HCT116 (cell line): Measurements from ENCODE around the gene PTPDC1. TPM values are rescaled to one million over a fixed set of nuclear protein-coding genes. Genes with fewer than 3 reads are reported as not detected.

Experiments used
- ATAC-seq: fragments of 200-7000 bp; cut with Tn5 transposase; 2 replicates; pipeline ENCODE4 v1.9.1; 2020; ENCODE audit warnings: mild to moderate bottlenecking, moderate library complexity
- BruUV-seq: library from RNA; stranded (reverse); fragments of 400-500 nt; replicated peaks from 2 replicates; lab custom pipeline; 2021; lab: Mats Ljungman, UMichigan
- CTCF ChIA-PET: fragments of 300-600 bp; sonication (Branson Sonifier 250); formaldehyde crosslinking; loops from one replicate; lab custom pipeline; 2021; ENCODE audit warnings: antibody characterized with exemption; lab: Charles Lee
- POLR2A ChIA-PET: fragments of 300-600, 350-600 bp; sonication (Branson Sonifier 250); formaldehyde crosslinking; loops from one replicate; lab custom pipeline; 2021; ENCODE audit warnings: antibody characterized with exemption; lab: Charles Lee
- RAD21 ChIA-PET, 2 experiments: fragments of 300-600 bp; sonication (Branson Sonifier 250); formaldehyde crosslinking; loops; one replicate each; lab custom pipeline; 2023; ENCODE audit warnings: low total read pairs in 2 of 2; ENCODE audit not compliant: uncharacterized antibody in 2 of 2, unreplicated experiment in 2 of 2, low non-redundant PET in 1 of 2; lab: Charles Lee
- DNase-seq: peaks from one replicate; pipeline ENCODE4 v3.0.0-alpha.2; 2010; ENCODE audit warnings: low read depth, low spot score
- H2AFZ ChIP-seq: fragments of 200-600 bp; shearing (Covaris generic), sonication (generic); 2 replicates; pipeline ENCODE4 v1.6.1; 2017; ENCODE audit warnings: low read depth, mixed run types, mixed read lengths, antibody characterized with exemption, low read length; ENCODE audit not compliant: poor library complexity, severe bottlenecking
- H3K27ac ChIP-seq: 2 replicates; pipeline ENCODE4 v1.5.1; 2012; ENCODE audit warnings: low read depth, low read length
- H3K27me3 ChIP-seq: fragments of 200-600 bp; sonication (generic); 2 replicates; pipeline ENCODE4 v1.6.1; 2016; ENCODE audit warnings: mixed run types, low read length, mixed read lengths; ENCODE audit not compliant: insufficient read depth
- H3K36me3 ChIP-seq, 2 experiments: fragments of 200-500 bp in 1 of 2; fragments of 200-600 bp in 1 of 2; sonication (Bioruptor generic) in 1 of 2; sonication (generic) in 1 of 2; 2 replicates each; pipeline versions ENCODE4 v1.5.1 to v1.6.1; 2014 to 2016; ENCODE audit warnings: low read length in 2 of 2, inconsistent platforms in 1 of 2, mixed read lengths in 1 of 2, mixed run types in 1 of 2; ENCODE audit not compliant: insufficient read depth in 2 of 2, control insufficient read depth in 1 of 2
- H3K4me1 ChIP-seq, 2 experiments: fragments of 200-600 bp in 1 of 2; sonication (generic) in 1 of 2; 2 replicates each; pipeline versions ENCODE4 v1.5.1 to v1.6.1; 2012 to 2017; ENCODE audit warnings: low read length in 2 of 2, inconsistent platforms in 1 of 2, mild to moderate bottlenecking in 1 of 2, mixed read lengths in 1 of 2, mixed run types in 1 of 2, moderate library complexity in 1 of 2; ENCODE audit not compliant: insufficient read depth in 2 of 2, control insufficient read depth in 1 of 2
- H3K4me2 ChIP-seq: fragments of 200-600 bp; sonication (generic); 2 replicates; pipeline ENCODE4 v1.6.1; 2017; ENCODE audit warnings: mixed run types, low read length, mixed read lengths
- H3K4me3 ChIP-seq, 2 experiments: fragments of 200-600 bp in 1 of 2; sonication (generic) in 1 of 2; replicated peaks in 1 of 2; 2 replicates each; pipeline ENCODE4 v1.5.1; 2011 to 2016; ENCODE audit warnings: low read length in 2 of 2, control low read depth in 1 of 2, low read depth in 1 of 2, mild to moderate bottlenecking in 1 of 2, mixed read lengths in 1 of 2, mixed run types in 1 of 2
- H3K79me2 ChIP-seq: fragments of 200-600 bp; sonication (generic); 2 replicates; pipeline ENCODE4 v1.6.1; 2017; ENCODE audit warnings: mild to moderate bottlenecking, mixed run types, low read length, moderate library complexity, mixed read lengths; ENCODE audit not compliant: insufficient read depth
- H3K9ac ChIP-seq: fragments of 200-600 bp; sonication (generic); 2 replicates; pipeline ENCODE4 v1.6.1; 2016; ENCODE audit warnings: low read length, mixed read lengths
- H3K9me2 ChIP-seq: fragments of 200-600 bp; sonication (generic), shearing (Covaris generic); 2 replicates; pipeline ENCODE4 v1.6.1; 2017; ENCODE audit warnings: mixed run types, mild to moderate bottlenecking, moderate library complexity; ENCODE audit not compliant: insufficient read depth
- H3K9me3 ChIP-seq, 2 experiments: fragments of 200-500 bp in 1 of 2; fragments of 200-600 bp in 1 of 2; sonication (Bioruptor generic) in 1 of 2; sonication (generic) in 1 of 2; 2 replicates each; pipeline ENCODE4 v1.6.1; 2014 to 2017; ENCODE audit warnings: low read length in 2 of 2, mixed read lengths in 2 of 2, inconsistent platforms in 1 of 2, low read depth in 1 of 2, mild to moderate bottlenecking in 1 of 2, mixed run types in 1 of 2, moderate library complexity in 1 of 2; ENCODE audit not compliant: control insufficient read depth in 1 of 2, insufficient read depth in 1 of 2
- H4K20me1 ChIP-seq: fragments of 200-600 bp; sonication (generic), shearing (Covaris generic); 2 replicates; pipeline ENCODE4 v1.6.1; 2017; ENCODE audit warnings: mixed run types, mild to moderate bottlenecking, moderate library complexity; ENCODE audit not compliant: insufficient read depth
- CBX3 ChIP-seq: IDR thresholded peaks from 2 replicates; pipeline ENCODE4 v1.6.1; 2012; ENCODE audit warnings: low read depth
- CEBPB ChIP-seq: IDR thresholded peaks from 2 replicates; pipeline ENCODE4 v1.6.1; 2012; ENCODE audit warnings: low read depth
- EGR1 ChIP-seq: IDR thresholded peaks from 2 replicates; pipeline ENCODE4 v1.6.1; 2012; ENCODE audit warnings: low read depth
- ELF1 ChIP-seq: IDR thresholded peaks from 2 replicates; pipeline ENCODE4 v1.6.1; 2012; ENCODE audit warnings: low read depth, borderline replicate concordance
- EZH2phosphoT487 ChIP-seq: fragments of 200-600 bp; IDR thresholded peaks from 2 replicates; pipeline ENCODE4 v1.6.1; 2018; ENCODE audit warnings: antibody characterized with exemption, borderline replicate concordance
- FOSL1 ChIP-seq: IDR thresholded peaks from 2 replicates; pipeline ENCODE4 v1.6.1; 2012; ENCODE audit warnings: low read depth
- JUND ChIP-seq: IDR thresholded peaks from 2 replicates; pipeline ENCODE4 v1.6.1; 2012
- POLR2A ChIP-seq: IDR thresholded peaks from 2 replicates; pipeline ENCODE4 v1.7.0; 2011; ENCODE audit warnings: borderline replicate concordance; ENCODE audit not compliant: insufficient read depth, insufficient read length; ENCODE audit errors: extremely low read depth
- SIN3A ChIP-seq: IDR thresholded peaks from 2 replicates; pipeline ENCODE4 v1.6.1; 2012; ENCODE audit warnings: low read depth
- SP1 ChIP-seq: IDR thresholded peaks from 2 replicates; pipeline ENCODE4 v1.6.1; 2012; ENCODE audit warnings: low read depth
- SRF ChIP-seq: IDR thresholded peaks from 2 replicates; pipeline ENCODE4 v1.6.1; 2012; ENCODE audit warnings: low read depth
- YY1 ChIP-seq: IDR thresholded peaks from 2 replicates; pipeline ENCODE4 v1.6.1; 2011; ENCODE audit warnings: low read length, low read depth, moderate library complexity, mild to moderate bottlenecking; ENCODE audit not compliant: insufficient replicate concordance; ENCODE audit errors: extremely low read depth
- ZFX ChIP-seq: fragments of 450-650 bp; IDR thresholded peaks from 2 replicates; pipeline ENCODE4 v1.6.1; 2017
- intact Hi-C: fragments of 100-400 bp; cut with micrococcal nuclease; formaldehyde crosslinking; loops from 2 replicates; pipeline ENCODE4 v1.10.0; 2022
- total RNA-seq: library from RNA; stranded (reverse); gene quantifications from one replicate; pipeline ENCODE4 v1.2.1, GENCODE V29; 2021; ENCODE audit not compliant: unreplicated experiment
- TF ChIP-seq, protein P1 (sequence below), 3 experiments: fragments of 200-600 bp in 1 of 3; sonication (generic) in 1 of 3; IDR thresholded peaks in 2 of 3; conservative IDR thresholded peaks in 1 of 3; 2 replicates each; pipeline ENCODE4 v1.5.1; 2012 to 2017; ENCODE audit warnings: low read depth in 2 of 3, low read length in 2 of 3, antibody characterized with exemption in 1 of 3, borderline replicate concordance in 1 of 3, control low read depth in 1 of 3, mild to moderate bottlenecking in 1 of 3, mixed read lengths in 1 of 3, mixed run types in 1 of 3, moderate library complexity in 1 of 3; ENCODE audit not compliant: insufficient read depth in 1 of 3
- TF ChIP-seq, protein P2 (sequence below): IDR thresholded peaks from 2 replicates; pipeline ENCODE4 v1.6.1; 2012; ENCODE audit warnings: low read depth

Gene PTPDC1
- total RNA-seq, 1 experiment from 2014 or later = 12.7 TPM

DNA sequence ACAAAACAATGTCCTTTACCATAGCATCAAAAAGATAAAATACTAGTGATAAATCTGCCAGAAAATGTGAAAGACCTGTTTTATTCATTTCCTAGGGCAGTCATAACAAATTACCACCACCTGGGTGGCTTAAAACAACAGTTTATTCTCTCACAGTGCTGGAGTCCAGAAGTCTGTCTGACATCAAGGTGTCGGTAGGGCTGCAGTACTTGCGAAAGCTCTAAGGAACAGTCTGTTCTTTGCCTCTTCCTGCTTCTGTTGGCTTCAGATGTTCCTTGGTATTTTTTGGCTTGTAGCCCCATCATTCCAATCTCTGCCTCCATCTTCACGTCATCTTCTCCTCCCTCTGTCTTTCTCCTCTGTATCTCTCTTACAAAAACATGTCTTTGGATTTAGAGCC lies 51.0 kb downstream of the PTPDC1 start:
- no peak overlapping the region for H2AFZ ChIP-seq
- H3K4me2 ChIP-seq = no peak overlapping the region
- DNase-seq = no peak
- ChIA-PET CTCF (no interaction called here), RAD21 (no interaction called here), POLR2A (no interaction called here)
- no peaks in the 10 kb centered on the region for H3K79me2 ChIP-seq
- intact Hi-C loops = no loop called here
- no peaks in the 10 kb centered on the region for H3K36me3 ChIP-seq
- no peak overlapping the region for H3K9ac ChIP-seq
- no peaks in the 10 kb centered on the region for H3K27me3 ChIP-seq
- no peak overlapping the region for H3K4me3 ChIP-seq
- no peaks in the 10 kb centered on the region for H3K9me3 ChIP-seq
- no peak for ATAC-seq
- TF ChIP-seq SP1 (no peak), EZH2phosphoT487 (no peak), YY1 (no peak), EGR1 (no peak), CBX3 (no peak), SIN3A (no peak), JUND (no peak), ELF1 (no peak), SRF (no peak), POLR2A (no peak), CEBPB (no peak), FOSL1 (no peak), ZFX (no peak)
- TF ChIP-seq, protein P1, sequence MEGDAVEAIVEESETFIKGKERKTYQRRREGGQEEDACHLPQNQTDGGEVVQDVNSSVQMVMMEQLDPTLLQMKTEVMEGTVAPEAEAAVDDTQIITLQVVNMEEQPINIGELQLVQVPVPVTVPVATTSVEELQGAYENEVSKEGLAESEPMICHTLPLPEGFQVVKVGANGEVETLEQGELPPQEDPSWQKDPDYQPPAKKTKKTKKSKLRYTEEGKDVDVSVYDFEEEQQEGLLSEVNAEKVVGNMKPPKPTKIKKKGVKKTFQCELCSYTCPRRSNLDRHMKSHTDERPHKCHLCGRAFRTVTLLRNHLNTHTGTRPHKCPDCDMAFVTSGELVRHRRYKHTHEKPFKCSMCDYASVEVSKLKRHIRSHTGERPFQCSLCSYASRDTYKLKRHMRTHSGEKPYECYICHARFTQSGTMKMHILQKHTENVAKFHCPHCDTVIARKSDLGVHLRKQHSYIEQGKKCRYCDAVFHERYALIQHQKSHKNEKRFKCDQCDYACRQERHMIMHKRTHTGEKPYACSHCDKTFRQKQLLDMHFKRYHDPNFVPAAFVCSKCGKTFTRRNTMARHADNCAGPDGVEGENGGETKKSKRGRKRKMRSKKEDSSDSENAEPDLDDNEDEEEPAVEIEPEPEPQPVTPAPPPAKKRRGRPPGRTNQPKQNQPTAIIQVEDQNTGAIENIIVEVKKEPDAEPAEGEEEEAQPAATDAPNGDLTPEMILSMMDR (IDR thresholded peaks at IDR 0.05 in 2 of 3, conservative IDR thresholded peaks at IDR 0.05 in 1 of 3; ENCODE audit: borderline replicate concordance in 1 of 3, insufficient read depth in 1 of 3, low read depth in 2 of 3, low read length in 2 of 3) = no peak
- TF ChIP-seq, protein P2, sequence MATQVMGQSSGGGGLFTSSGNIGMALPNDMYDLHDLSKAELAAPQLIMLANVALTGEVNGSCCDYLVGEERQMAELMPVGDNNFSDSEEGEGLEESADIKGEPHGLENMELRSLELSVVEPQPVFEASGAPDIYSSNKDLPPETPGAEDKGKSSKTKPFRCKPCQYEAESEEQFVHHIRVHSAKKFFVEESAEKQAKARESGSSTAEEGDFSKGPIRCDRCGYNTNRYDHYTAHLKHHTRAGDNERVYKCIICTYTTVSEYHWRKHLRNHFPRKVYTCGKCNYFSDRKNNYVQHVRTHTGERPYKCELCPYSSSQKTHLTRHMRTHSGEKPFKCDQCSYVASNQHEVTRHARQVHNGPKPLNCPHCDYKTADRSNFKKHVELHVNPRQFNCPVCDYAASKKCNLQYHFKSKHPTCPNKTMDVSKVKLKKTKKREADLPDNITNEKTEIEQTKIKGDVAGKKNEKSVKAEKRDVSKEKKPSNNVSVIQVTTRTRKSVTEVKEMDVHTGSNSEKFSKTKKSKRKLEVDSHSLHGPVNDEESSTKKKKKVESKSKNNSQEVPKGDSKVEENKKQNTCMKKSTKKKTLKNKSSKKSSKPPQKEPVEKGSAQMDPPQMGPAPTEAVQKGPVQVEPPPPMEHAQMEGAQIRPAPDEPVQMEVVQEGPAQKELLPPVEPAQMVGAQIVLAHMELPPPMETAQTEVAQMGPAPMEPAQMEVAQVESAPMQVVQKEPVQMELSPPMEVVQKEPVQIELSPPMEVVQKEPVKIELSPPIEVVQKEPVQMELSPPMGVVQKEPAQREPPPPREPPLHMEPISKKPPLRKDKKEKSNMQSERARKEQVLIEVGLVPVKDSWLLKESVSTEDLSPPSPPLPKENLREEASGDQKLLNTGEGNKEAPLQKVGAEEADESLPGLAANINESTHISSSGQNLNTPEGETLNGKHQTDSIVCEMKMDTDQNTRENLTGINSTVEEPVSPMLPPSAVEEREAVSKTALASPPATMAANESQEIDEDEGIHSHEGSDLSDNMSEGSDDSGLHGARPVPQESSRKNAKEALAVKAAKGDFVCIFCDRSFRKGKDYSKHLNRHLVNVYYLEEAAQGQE = no peak
- no peak overlapping the region for H3K27ac ChIP-seq
- BruUV-seq = no TSS peak
- H4K20me1 ChIP-seq = no peaks in the 10 kb centered on the region
- peaks cover 12 to 14% of the 10 kb centered on the region in 2 experiments for H3K4me1 ChIP-seq
- no peaks in the 10 kb centered on the region for H3K9me2 ChIP-seq
